HEK293 (cell line): ENCODE measurements around the gene AQR.
A peak's percentile ranks its signal among the peaks of the same experiment; 100 is the strongest.

Experiments
- CTCF ChIA-PET: fragments of 350-600 bp; formaldehyde crosslinking; extraction: SDS; loops from one replicate; lab custom pipeline; 2021; ENCODE audit warnings: antibody characterized with exemption; lab: Yijun Ruan, JAX
- POLR2A ChIA-PET: fragments of 300-600 bp; formaldehyde crosslinking; extraction: SDS; loops from one replicate; lab custom pipeline; 2020; ENCODE audit warnings: antibody characterized with exemption, inconsistent platforms; lab: Yijun Ruan, JAX
- H3K27ac ChIP-seq: fragments of 200-500 bp; sonication (Bioruptor generic); 2 replicates; pipeline ENCODE4 v1.5.1; 2014; ENCODE audit warnings: low read depth, low read length, control low read depth, inconsistent platforms; ENCODE audit errors: extremely low read depth
- H3K36me3 ChIP-seq, 2 experiments: fragments of 200-500 bp in 1 of 2; sonication (Bioruptor generic) in 1 of 2; 1 replicate in 1 of 2; 2 replicates in 1 of 2; pipeline ENCODE4 v1.5.1; 2014 to 2017; ENCODE audit warnings: inconsistent platforms in 2 of 2, low read length in 2 of 2; ENCODE audit not compliant: control insufficient read depth in 2 of 2, insufficient read depth in 1 of 2
- H3K4me1 ChIP-seq: fragments of 200-500 bp; sonication (Bioruptor generic); 2 replicates; pipeline ENCODE4 v1.5.1; 2014; ENCODE audit warnings: mild to moderate bottlenecking, low read length, inconsistent platforms; ENCODE audit not compliant: control insufficient read depth, insufficient read depth
- H3K4me3 ChIP-seq: 2 replicates; pipeline ENCODE4 v1.5.1; 2011; ENCODE audit warnings: low read depth, mild to moderate bottlenecking, control low read depth, low read length, moderate library complexity
- H3K9me3 ChIP-seq: fragments of 200-500 bp; sonication (Bioruptor generic); 2 replicates; pipeline ENCODE4 v1.5.1; 2014; ENCODE audit warnings: low read depth, low read length, inconsistent platforms; ENCODE audit not compliant: control insufficient read depth, insufficient read depth
- GLI4 ChIP-seq: fragments of 450-650 bp; formaldehyde crosslinking; IDR thresholded peaks from 2 replicates; pipeline ENCODE4 v1.5.1; 2016; ENCODE audit warnings: missing biosample characterization, missing genetic modification characterization
- GLIS2 ChIP-seq: fragments of 450-650 bp; formaldehyde crosslinking; IDR thresholded peaks from 2 replicates; pipeline ENCODE4 v1.5.1; 2016; ENCODE audit warnings: missing biosample characterization, missing genetic modification characterization
- KLF1 ChIP-seq: fragments of 450-650 bp; formaldehyde crosslinking; IDR thresholded peaks from 2 replicates; pipeline ENCODE4 v1.5.1; 2016; ENCODE audit warnings: missing biosample characterization, missing genetic modification characterization
- MYNN ChIP-seq: fragments of 450-650 bp; formaldehyde crosslinking; IDR thresholded peaks from 2 replicates; pipeline ENCODE4 v1.5.1; 2016; ENCODE audit warnings: missing biosample characterization, missing genetic modification characterization, borderline replicate concordance
- MZF1 ChIP-seq: fragments of 450-650 bp; formaldehyde crosslinking; IDR thresholded peaks from 2 replicates; pipeline ENCODE4 v1.5.1; 2017; ENCODE audit warnings: missing biosample characterization, missing genetic modification characterization, borderline replicate concordance
- SCRT1 ChIP-seq: fragments of 450-650 bp; formaldehyde crosslinking; IDR thresholded peaks from 2 replicates; pipeline ENCODE4 v1.5.1; 2016; ENCODE audit warnings: missing biosample characterization, missing genetic modification characterization, borderline replicate concordance
- ZFP3 ChIP-seq: fragments of 450-650 bp; formaldehyde crosslinking; IDR thresholded peaks from 2 replicates; pipeline ENCODE4 v1.5.1; 2016; ENCODE audit warnings: low read depth, missing biosample characterization, missing genetic modification characterization
- ZNF157 ChIP-seq: fragments of 450-650 bp; formaldehyde crosslinking; IDR thresholded peaks from 2 replicates; pipeline ENCODE4 v1.5.1; 2016; ENCODE audit warnings: missing biosample characterization, missing genetic modification characterization
- ZNF16 ChIP-seq: fragments of 450-650 bp; formaldehyde crosslinking; IDR thresholded peaks from 2 replicates; pipeline ENCODE4 v1.5.1; 2016; ENCODE audit warnings: low read depth, missing biosample characterization, missing genetic modification characterization
- ZNF19 ChIP-seq: fragments of 450-650 bp; formaldehyde crosslinking; IDR thresholded peaks from 2 replicates; pipeline ENCODE4; 2016; ENCODE audit warnings: missing biosample characterization, missing genetic modification characterization, low read depth
- ZNF202 ChIP-seq: fragments of 450-650 bp; formaldehyde crosslinking; IDR thresholded peaks from 2 replicates; pipeline ENCODE4 v1.5.1; 2016; ENCODE audit warnings: missing biosample characterization, missing genetic modification characterization, borderline replicate concordance
- ZNF239 ChIP-seq: fragments of 450-650 bp; formaldehyde crosslinking; IDR thresholded peaks from 2 replicates; pipeline ENCODE4 v1.5.1; 2016; ENCODE audit warnings: missing biosample characterization, missing genetic modification characterization
- ZNF558 ChIP-seq: fragments of 450-650 bp; formaldehyde crosslinking; IDR thresholded peaks from 2 replicates; pipeline ENCODE4 v1.5.1; 2016; ENCODE audit warnings: missing biosample characterization, missing genetic modification characterization
- ZNF658 ChIP-seq: fragments of 450-650 bp; formaldehyde crosslinking; IDR thresholded peaks from 2 replicates; pipeline ENCODE4; 2016; ENCODE audit warnings: missing biosample characterization, missing genetic modification characterization
- ZNF660 ChIP-seq: fragments of 450-650 bp; IDR thresholded peaks from 2 replicates; pipeline ENCODE4 v1.5.1; 2018; ENCODE audit warnings: missing biosample characterization, mild to moderate bottlenecking, missing genetic modification characterization
- ZSCAN23 ChIP-seq: fragments of 450-650 bp; formaldehyde crosslinking; IDR thresholded peaks from 2 replicates; pipeline ENCODE4 v1.5.1; 2016; ENCODE audit warnings: missing biosample characterization, missing genetic modification characterization
- TF ChIP-seq, protein P1 (sequence below): fragments of 450-650 bp; IDR thresholded peaks from 2 replicates; pipeline ENCODE4 v1.5.1; 2018; ENCODE audit warnings: missing biosample characterization, missing genetic modification characterization
- TF ChIP-seq, protein P2 (sequence below): fragments of 450-650 bp; formaldehyde crosslinking; IDR thresholded peaks from 2 replicates; pipeline ENCODE4 v1.5.1; 2016; ENCODE audit warnings: missing biosample characterization, missing genetic modification characterization
- TF ChIP-seq, protein P3 (sequence below): fragments of 450-650 bp; formaldehyde crosslinking; IDR thresholded peaks from 2 replicates; pipeline ENCODE4 v1.5.1; 2016; ENCODE audit warnings: missing biosample characterization, missing genetic modification characterization, borderline replicate concordance
- TF ChIP-seq, protein P4 (sequence below): fragments of 450-650 bp; formaldehyde crosslinking; IDR thresholded peaks from 2 replicates; pipeline ENCODE4 v1.5.1; 2017; ENCODE audit warnings: missing biosample characterization, missing genetic modification characterization
- TF ChIP-seq, protein P5 (sequence below): fragments of 450-650 bp; formaldehyde crosslinking; IDR thresholded peaks from 2 replicates; pipeline ENCODE4 v1.5.1; 2016; ENCODE audit warnings: missing biosample characterization, missing genetic modification characterization, borderline replicate concordance
- TF ChIP-seq, protein P6 (sequence below): fragments of 450-650 bp; formaldehyde crosslinking; IDR thresholded peaks from 2 replicates; pipeline ENCODE4; 2016; ENCODE audit warnings: missing biosample characterization, missing genetic modification characterization

Gene AQR

DNA sequence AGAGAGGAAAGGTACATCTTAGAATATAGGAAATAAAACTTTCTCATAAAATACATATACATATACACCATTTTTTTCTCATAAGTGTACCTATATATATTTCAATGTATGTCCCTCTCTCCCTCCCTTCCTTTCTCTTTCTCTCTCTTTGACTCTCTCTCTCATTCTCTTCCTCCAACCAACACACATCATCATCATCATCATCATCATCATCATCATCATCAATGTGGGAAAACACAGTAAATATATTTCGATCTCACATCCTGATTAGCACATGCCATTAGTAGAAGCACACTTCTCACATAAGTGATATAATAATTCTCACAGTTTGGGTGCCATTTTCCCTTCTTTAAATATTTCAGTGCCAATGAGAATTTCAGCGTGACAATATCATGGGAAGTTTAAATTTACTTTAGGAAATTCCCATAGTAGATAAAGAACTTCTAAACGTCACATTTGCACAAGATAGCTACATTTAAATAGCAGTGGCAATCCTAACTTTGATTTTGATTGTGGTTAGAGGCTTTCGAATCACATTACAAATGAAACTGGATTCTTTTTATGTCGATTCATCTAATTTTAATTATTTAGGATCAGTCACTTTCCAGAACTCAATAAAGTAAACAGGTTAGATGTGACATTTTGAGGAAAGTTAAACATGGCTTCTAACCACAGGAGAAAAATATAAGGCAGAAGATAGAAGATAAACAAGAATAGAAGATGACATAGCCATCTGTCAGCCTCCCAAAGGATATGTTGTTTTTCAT lies 141.2 kb downstream of the AQR start:
- no peaks in the 10 kb centered on the region for H3K4me1 ChIP-seq
- H3K9me3 ChIP-seq: no peaks in the 10 kb centered on the region
- CTCF ChIA-PET: no interaction called here
- no peak overlapping the region for H3K27ac ChIP-seq
- no peak overlapping the region for H3K4me3 ChIP-seq
- TF ChIP-seq ZFP3 (tag by site-specific recombination) (no peak), ZNF16 (tag by site-specific recombination) (no peak), GLI4 (tag by site-specific recombination) (no peak)
- TF ChIP-seq, protein P1, sequence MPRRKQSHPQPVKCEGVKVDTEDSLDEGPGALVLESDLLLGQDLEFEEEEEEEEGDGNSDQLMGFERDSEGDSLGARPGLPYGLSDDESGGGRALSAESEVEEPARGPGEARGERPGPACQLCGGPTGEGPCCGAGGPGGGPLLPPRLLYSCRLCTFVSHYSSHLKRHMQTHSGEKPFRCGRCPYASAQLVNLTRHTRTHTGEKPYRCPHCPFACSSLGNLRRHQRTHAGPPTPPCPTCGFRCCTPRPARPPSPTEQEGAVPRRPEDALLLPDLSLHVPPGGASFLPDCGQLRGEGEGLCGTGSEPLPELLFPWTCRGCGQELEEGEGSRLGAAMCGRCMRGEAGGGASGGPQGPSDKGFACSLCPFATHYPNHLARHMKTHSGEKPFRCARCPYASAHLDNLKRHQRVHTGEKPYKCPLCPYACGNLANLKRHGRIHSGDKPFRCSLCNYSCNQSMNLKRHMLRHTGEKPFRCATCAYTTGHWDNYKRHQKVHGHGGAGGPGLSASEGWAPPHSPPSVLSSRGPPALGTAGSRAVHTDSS: peak; percentile 56
- H3K36me3 ChIP-seq: no peaks in the 10 kb centered on the region
- POLR2A ChIA-PET: no interaction called here

DNA sequence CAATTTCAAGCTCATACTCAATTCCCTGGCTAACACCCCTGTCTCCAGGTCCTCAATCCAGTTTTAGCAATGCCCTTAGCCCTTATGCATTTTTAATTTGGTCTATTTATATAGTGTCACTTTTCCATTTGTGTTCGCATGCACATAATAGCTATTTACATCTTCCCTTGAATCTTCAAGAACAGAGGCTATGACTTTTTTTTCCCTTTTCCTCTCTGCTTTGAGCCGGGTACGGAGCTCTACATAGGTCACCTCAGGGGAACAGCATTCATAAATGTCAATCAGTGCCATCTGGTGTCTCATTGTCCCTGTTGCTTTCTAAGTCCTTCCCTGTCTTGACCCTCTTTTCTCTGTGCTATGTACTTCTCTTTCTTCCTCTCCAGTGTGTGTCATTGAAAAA lies 147.7 kb downstream of the AQR start:
- H3K27ac ChIP-seq: no peak overlapping the region
- ChIA-PET POLR2A (no interaction called here), CTCF (no interaction called here)
- no peak overlapping the region for H3K4me3 ChIP-seq
- no peaks in the 10 kb centered on the region for H3K4me1 ChIP-seq
- no peaks in the 10 kb centered on the region for H3K9me3 ChIP-seq
- H3K36me3 ChIP-seq: no peaks in the 10 kb centered on the region
- TF ChIP-seq MYNN (no peak), ZNF19 (tag by site-specific recombination) (no peak), KLF1 (tag by site-specific recombination) (no peak), ZSCAN23 (tag by site-specific recombination) (no peak), SCRT1 (tag by site-specific recombination) (no peak), MZF1 (tag by site-specific recombination) (no peak), ZNF660 (no peak), ZNF658 (tag by site-specific recombination) (no peak), ZNF239 (tag by site-specific recombination) (no peak), ZNF202 (no peak), GLIS2 (tag by site-specific recombination) (no peak), ZNF157 (tag by site-specific recombination) (no peak), ZNF558 (tag by site-specific recombination) (no peak)
- TF ChIP-seq, protein P2, sequence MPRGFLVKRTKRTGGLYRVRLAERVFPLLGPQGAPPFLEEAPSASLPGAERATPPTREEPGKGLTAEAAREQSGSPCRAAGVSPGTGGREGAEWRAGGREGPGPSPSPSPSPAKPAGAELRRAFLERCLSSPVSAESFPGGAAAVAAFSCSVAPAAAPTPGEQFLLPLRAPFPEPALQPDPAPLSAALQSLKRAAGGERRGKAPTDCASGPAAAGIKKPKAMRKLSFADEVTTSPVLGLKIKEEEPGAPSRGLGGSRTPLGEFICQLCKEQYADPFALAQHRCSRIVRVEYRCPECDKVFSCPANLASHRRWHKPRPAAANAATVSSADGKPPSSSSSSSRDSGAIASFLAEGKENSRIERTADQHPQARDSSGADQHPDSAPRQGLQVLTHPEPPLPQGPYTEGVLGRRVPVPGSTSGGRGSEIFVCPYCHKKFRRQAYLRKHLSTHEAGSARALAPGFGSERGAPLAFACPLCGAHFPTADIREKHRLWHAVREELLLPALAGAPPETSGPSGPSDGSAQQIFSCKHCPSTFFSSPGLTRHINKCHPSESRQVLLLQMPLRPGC: no peak
- TF ChIP-seq, protein P3, sequence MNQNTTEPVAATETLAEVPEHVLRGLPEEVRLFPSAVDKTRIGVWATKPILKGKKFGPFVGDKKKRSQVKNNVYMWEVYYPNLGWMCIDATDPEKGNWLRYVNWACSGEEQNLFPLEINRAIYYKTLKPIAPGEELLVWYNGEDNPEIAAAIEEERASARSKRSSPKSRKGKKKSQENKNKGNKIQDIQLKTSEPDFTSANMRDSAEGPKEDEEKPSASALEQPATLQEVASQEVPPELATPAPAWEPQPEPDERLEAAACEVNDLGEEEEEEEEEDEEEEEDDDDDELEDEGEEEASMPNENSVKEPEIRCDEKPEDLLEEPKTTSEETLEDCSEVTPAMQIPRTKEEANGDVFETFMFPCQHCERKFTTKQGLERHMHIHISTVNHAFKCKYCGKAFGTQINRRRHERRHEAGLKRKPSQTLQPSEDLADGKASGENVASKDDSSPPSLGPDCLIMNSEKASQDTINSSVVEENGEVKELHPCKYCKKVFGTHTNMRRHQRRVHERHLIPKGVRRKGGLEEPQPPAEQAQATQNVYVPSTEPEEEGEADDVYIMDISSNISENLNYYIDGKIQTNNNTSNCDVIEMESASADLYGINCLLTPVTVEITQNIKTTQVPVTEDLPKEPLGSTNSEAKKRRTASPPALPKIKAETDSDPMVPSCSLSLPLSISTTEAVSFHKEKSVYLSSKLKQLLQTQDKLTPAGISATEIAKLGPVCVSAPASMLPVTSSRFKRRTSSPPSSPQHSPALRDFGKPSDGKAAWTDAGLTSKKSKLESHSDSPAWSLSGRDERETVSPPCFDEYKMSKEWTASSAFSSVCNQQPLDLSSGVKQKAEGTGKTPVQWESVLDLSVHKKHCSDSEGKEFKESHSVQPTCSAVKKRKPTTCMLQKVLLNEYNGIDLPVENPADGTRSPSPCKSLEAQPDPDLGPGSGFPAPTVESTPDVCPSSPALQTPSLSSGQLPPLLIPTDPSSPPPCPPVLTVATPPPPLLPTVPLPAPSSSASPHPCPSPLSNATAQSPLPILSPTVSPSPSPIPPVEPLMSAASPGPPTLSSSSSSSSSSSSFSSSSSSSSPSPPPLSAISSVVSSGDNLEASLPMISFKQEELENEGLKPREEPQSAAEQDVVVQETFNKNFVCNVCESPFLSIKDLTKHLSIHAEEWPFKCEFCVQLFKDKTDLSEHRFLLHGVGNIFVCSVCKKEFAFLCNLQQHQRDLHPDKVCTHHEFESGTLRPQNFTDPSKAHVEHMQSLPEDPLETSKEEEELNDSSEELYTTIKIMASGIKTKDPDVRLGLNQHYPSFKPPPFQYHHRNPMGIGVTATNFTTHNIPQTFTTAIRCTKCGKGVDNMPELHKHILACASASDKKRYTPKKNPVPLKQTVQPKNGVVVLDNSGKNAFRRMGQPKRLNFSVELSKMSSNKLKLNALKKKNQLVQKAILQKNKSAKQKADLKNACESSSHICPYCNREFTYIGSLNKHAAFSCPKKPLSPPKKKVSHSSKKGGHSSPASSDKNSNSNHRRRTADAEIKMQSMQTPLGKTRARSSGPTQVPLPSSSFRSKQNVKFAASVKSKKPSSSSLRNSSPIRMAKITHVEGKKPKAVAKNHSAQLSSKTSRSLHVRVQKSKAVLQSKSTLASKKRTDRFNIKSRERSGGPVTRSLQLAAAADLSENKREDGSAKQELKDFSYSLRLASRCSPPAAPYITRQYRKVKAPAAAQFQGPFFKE (tag by site-specific recombination): no peak
- TF ChIP-seq, protein P4, sequence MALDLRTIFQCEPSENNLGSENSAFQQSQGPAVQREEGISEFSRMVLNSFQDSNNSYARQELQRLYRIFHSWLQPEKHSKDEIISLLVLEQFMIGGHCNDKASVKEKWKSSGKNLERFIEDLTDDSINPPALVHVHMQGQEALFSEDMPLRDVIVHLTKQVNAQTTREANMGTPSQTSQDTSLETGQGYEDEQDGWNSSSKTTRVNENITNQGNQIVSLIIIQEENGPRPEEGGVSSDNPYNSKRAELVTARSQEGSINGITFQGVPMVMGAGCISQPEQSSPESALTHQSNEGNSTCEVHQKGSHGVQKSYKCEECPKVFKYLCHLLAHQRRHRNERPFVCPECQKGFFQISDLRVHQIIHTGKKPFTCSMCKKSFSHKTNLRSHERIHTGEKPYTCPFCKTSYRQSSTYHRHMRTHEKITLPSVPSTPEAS: no peak
- TF ChIP-seq, protein P5, sequence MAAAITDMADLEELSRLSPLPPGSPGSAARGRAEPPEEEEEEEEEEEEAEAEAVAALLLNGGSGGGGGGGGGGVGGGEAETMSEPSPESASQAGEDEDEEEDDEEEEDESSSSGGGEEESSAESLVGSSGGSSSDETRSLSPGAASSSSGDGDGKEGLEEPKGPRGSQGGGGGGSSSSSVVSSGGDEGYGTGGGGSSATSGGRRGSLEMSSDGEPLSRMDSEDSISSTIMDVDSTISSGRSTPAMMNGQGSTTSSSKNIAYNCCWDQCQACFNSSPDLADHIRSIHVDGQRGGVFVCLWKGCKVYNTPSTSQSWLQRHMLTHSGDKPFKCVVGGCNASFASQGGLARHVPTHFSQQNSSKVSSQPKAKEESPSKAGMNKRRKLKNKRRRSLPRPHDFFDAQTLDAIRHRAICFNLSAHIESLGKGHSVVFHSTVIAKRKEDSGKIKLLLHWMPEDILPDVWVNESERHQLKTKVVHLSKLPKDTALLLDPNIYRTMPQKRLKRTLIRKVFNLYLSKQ (tag by site-specific recombination): no peak
- TF ChIP-seq, protein P6, sequence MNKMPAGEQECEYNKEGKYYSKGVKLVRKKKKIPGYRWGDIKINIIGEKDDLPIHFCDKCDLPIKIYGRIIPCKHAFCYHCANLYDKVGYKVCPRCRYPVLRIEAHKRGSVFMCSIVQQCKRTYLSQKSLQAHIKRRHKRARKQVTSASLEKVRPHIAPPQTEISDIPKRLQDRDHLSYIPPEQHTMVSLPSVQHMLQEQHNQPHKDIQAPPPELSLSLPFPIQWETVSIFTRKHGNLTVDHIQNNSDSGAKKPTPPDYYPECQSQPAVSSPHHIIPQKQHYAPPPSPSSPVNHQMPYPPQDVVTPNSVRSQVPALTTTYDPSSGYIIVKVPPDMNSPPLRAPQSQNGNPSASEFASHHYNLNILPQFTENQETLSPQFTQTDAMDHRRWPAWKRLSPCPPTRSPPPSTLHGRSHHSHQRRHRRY (tag by site-specific recombination): no peak
